ENCODE measurements around the gene GALNT2. TPM values are rescaled to one million over a fixed set of nuclear protein-coding genes. Genes with fewer than 3 reads are reported as not detected.

Gene GALNT2
- total and polyA plus RNA-seq, 10 of the 15 experiments (the other 5 are each of a cell fraction or from before 2014, with no cell fraction given) = 0.52 to 27.7 (median 16.3) TPM

DNA sequence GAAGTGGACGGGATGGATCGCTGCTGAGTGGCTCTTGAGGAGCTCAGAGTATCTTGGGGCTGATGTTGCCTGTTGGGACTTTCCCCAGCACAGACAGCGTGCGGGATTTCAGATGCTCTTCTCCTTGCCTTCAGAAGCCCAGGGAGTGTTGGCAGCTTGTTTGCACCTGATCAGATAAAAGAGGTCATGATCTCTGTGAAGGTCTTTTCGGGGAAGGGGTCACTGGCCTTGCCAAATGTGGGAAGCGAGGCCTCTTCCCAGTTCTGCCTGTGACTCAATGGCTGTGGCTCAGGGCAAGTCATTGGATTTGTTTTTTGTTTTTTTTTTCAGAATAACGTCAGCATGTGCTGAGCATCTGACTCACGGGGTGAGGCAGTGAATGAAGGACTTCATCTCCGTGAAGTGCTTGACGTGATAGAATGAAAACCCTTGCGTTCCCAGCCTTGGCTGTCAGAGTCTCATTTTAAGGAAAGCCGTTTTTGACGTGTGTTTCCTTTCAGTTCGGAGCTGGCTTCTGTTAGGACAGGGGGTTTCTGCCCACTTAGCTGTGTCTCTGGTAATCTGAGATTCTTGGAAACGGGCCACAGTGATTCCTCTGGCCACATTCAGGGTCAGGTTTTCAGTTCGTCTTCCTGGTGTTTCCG, 46.7 kb downstream of the GALNT2 start (continued):
- TF ChIP-seq CHD2 (IDR thresholded peaks at IDR 0.05; ENCODE audit: borderline replicate concordance, low read depth, low read length) (no peak), RBBP5 (conservative IDR thresholded peaks at IDR 0.05) (no peak), BACH1 (IDR thresholded peaks at IDR 0.05; ENCODE audit: borderline replicate concordance) (no peak), BCL11A (IDR thresholded peaks at IDR 0.05; ENCODE audit: low read depth, low read length) (no peak), SIN3A (IDR thresholded peaks at IDR 0.05; ENCODE audit: low read depth, low read length) (no peak), ETV6 (conservative IDR thresholded peaks at IDR 0.05 in 1 of 2, IDR thresholded peaks at IDR 0.05 in 1 of 2; ENCODE audit: borderline replicate concordance in 1 of 2, low read depth in 1 of 2) (no peak)
- TF ChIP-seq, protein P1, sequence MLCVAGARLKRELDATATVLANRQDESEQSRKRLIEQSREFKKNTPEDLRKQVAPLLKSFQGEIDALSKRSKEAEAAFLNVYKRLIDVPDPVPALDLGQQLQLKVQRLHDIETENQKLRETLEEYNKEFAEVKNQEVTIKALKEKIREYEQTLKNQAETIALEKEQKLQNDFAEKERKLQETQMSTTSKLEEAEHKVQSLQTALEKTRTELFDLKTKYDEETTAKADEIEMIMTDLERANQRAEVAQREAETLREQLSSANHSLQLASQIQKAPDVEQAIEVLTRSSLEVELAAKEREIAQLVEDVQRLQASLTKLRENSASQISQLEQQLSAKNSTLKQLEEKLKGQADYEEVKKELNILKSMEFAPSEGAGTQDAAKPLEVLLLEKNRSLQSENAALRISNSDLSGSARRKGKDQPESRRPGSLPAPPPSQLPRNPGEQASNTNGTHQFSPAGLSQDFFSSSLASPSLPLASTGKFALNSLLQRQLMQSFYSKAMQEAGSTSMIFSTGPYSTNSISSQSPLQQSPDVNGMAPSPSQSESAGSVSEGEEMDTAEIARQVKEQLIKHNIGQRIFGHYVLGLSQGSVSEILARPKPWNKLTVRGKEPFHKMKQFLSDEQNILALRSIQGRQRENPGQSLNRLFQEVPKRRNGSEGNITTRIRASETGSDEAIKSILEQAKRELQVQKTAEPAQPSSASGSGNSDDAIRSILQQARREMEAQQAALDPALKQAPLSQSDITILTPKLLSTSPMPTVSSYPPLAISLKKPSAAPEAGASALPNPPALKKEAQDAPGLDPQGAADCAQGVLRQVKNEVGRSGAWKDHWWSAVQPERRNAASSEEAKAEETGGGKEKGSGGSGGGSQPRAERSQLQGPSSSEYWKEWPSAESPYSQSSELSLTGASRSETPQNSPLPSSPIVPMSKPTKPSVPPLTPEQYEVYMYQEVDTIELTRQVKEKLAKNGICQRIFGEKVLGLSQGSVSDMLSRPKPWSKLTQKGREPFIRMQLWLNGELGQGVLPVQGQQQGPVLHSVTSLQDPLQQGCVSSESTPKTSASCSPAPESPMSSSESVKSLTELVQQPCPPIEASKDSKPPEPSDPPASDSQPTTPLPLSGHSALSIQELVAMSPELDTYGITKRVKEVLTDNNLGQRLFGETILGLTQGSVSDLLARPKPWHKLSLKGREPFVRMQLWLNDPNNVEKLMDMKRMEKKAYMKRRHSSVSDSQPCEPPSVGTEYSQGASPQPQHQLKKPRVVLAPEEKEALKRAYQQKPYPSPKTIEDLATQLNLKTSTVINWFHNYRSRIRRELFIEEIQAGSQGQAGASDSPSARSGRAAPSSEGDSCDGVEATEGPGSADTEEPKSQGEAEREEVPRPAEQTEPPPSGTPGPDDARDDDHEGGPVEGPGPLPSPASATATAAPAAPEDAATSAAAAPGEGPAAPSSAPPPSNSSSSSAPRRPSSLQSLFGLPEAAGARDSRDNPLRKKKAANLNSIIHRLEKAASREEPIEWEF (IDR thresholded peaks at IDR 0.05; ENCODE audit: insufficient replicate concordance, low read depth, low read length) = no peak
- TF ChIP-seq, protein P2, sequence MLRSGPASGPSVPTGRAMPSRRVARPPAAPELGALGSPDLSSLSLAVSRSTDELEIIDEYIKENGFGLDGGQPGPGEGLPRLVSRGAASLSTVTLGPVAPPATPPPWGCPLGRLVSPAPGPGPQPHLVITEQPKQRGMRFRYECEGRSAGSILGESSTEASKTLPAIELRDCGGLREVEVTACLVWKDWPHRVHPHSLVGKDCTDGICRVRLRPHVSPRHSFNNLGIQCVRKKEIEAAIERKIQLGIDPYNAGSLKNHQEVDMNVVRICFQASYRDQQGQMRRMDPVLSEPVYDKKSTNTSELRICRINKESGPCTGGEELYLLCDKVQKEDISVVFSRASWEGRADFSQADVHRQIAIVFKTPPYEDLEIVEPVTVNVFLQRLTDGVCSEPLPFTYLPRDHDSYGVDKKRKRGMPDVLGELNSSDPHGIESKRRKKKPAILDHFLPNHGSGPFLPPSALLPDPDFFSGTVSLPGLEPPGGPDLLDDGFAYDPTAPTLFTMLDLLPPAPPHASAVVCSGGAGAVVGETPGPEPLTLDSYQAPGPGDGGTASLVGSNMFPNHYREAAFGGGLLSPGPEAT (IDR thresholded peaks at IDR 0.05; ENCODE audit: low read depth) = no peak
- TF ChIP-seq, protein P3, sequence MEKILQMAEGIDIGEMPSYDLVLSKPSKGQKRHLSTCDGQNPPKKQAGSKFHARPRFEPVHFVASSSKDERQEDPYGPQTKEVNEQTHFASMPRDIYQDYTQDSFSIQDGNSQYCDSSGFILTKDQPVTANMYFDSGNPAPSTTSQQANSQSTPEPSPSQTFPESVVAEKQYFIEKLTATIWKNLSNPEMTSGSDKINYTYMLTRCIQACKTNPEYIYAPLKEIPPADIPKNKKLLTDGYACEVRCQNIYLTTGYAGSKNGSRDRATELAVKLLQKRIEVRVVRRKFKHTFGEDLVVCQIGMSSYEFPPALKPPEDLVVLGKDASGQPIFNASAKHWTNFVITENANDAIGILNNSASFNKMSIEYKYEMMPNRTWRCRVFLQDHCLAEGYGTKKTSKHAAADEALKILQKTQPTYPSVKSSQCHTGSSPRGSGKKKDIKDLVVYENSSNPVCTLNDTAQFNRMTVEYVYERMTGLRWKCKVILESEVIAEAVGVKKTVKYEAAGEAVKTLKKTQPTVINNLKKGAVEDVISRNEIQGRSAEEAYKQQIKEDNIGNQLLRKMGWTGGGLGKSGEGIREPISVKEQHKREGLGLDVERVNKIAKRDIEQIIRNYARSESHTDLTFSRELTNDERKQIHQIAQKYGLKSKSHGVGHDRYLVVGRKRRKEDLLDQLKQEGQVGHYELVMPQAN (conservative IDR thresholded peaks at IDR 0.05) = no peak
